Endodermal cell (in vitro differentiated cells): ENCODE results near the gene TMEM129. TPM values are rescaled to one million over a fixed set of nuclear protein-coding genes. Genes with fewer than 3 reads are reported as not detected.

Experiments used
- DNase-seq: peaks from one replicate; pipeline ENCODE4 v3.0.0-alpha.2; 2017
- H3K27ac ChIP-seq: 2 replicates; pipeline ENCODE4 v1.5.1; 2013; ENCODE audit warnings: mild to moderate bottlenecking, low read depth, low read length, moderate library complexity
- H3K27me3 ChIP-seq: 2 replicates; pipeline ENCODE4 v1.6.1; 2013; ENCODE audit warnings: mild to moderate bottlenecking, low read length, moderate library complexity; ENCODE audit not compliant: insufficient read depth, control insufficient read depth, poor library complexity, severe bottlenecking
- H3K36me3 ChIP-seq: 2 replicates; pipeline ENCODE4 v1.7.0; 2013; ENCODE audit warnings: mild to moderate bottlenecking, low read length, moderate library complexity; ENCODE audit not compliant: control insufficient read depth, insufficient read depth
- H3K4me1 ChIP-seq: one replicate; pipeline ENCODE4 v1.7.0; 2013; ENCODE audit warnings: low read length; ENCODE audit not compliant: control insufficient read depth, insufficient read depth
- H3K4me3 ChIP-seq: 2 replicates; pipeline ENCODE4 v1.5.1; 2013; ENCODE audit warnings: mild to moderate bottlenecking, low read length, moderate library complexity
- H3K9ac ChIP-seq: 2 replicates; pipeline ENCODE4 v1.6.1; 2013; ENCODE audit warnings: mild to moderate bottlenecking, low read length, moderate library complexity; ENCODE audit not compliant: poor library complexity, severe bottlenecking; ENCODE audit errors: extremely low read depth
- H3K9me3 ChIP-seq: 2 replicates; pipeline ENCODE4 v1.6.1; 2013; ENCODE audit warnings: mild to moderate bottlenecking, low read length, moderate library complexity; ENCODE audit not compliant: control insufficient read depth
- H3K27ac Mint-ChIP-seq: 2 replicates; pipeline ENCODE4 v1.8.0; 2020; ENCODE audit warnings: mixed read lengths
- H3K27me3 Mint-ChIP-seq: 2 replicates; pipeline ENCODE4 v1.8.0; 2021; ENCODE audit warnings: mild to moderate bottlenecking, mixed read lengths; ENCODE audit not compliant: insufficient read depth
- H3K36me3 Mint-ChIP-seq: 2 replicates; pipeline ENCODE4 v1.8.0; 2020; ENCODE audit warnings: low read depth, mixed read lengths
- H3K4me1 Mint-ChIP-seq: 2 replicates; pipeline ENCODE4 v1.8.0; 2020; ENCODE audit warnings: mixed read lengths
- H3K4me3 Mint-ChIP-seq: 2 replicates; pipeline ENCODE4 v1.8.0; 2020; ENCODE audit warnings: mild to moderate bottlenecking, moderate library complexity, mixed read lengths
- H3K9me3 Mint-ChIP-seq: 2 replicates; pipeline ENCODE4 v1.8.0; 2020; ENCODE audit warnings: mild to moderate bottlenecking, mixed read lengths
- WGBS, 2 experiments: methylation state at CpG; one replicate each; pipeline versions ENCODE4 v1.1.5 to v1.1.7; 2013; ENCODE audit warnings: missing lambda C conversion rate in 2 of 2, mixed read lengths in 1 of 2; ENCODE audit not compliant: insufficient coverage in 1 of 2, insufficient read length in 1 of 2; 5-methylcytosine and 5-hydroxymethylcytosine counted together
- total RNA-seq, 2 donors: library from RNA; stranded (reverse); fragmentation: NEBNext Ultra II Directional in 1 of 2; extraction: Animal tissue kit (Norgen Biotek cat#: 25700) in 1 of 2; gene quantifications; 2 replicates in 1 of 2; 3 replicates in 1 of 2; pipeline ENCODE4 v1.2.1, GENCODE V29; 2021
- TF ChIP-seq, protein P1 (sequence below): fragments of 200-600 bp; sonication (generic); conservative IDR thresholded peaks from 2 replicates; pipeline ENCODE4 v1.5.0; 2021; ENCODE audit warnings: antibody characterized with exemption, mild to moderate bottlenecking

The TMEM129 gene
- total RNA-seq, 2 donors from 2014 or later, result 33.6 to 41.7 TPM

DNA sequence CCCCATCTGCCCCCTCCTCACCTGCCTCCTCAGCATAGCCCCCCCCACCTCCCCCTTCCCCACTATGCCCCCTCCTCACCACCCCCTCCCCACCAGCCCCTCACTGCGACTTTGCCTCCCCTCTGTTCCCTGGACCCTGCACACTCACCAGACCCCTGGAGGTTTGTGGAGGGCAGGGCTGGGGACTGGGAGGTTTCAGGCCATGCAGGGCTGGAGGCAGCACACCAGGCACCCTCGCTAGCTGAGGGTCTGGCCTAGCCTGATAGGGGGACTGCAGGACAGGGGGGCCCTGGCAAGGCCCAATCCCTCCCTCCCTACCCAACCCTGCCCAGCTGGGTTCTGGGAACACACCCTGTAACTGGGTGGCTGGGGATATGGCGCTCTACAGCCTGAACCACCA is 28.2 kb upstream of the TMEM129 start:
- Histone ChIP-seq H3K4me3 (no peak overlapping the region), H3K4me1 (no peaks in the 10 kb centered on the region), H3K27me3 (no peaks in the 10 kb centered on the region), H3K9me3 (no peaks in the 10 kb centered on the region), H3K27ac (no peak overlapping the region), H3K36me3 (peaks cover 6% of the 10 kb centered on the region), H3K9ac (no peak overlapping the region)
- peak; percentile 68 for DNase-seq
- Mint-ChIP-seq H3K27me3 (no peaks in the 10 kb centered on the region), H3K9me3 (no peaks in the 10 kb centered on the region), H3K4me1 (no peaks in the 10 kb centered on the region), H3K27ac (no peak overlapping the region), H3K4me3 (no peak overlapping the region), H3K36me3 (peaks cover 8% of the 10 kb centered on the region)
- WGBS, 2 experiments, result 71 to 83% methylated on average over 1 to 2 of the region's 3 CpGs
- TF ChIP-seq, protein P1, sequence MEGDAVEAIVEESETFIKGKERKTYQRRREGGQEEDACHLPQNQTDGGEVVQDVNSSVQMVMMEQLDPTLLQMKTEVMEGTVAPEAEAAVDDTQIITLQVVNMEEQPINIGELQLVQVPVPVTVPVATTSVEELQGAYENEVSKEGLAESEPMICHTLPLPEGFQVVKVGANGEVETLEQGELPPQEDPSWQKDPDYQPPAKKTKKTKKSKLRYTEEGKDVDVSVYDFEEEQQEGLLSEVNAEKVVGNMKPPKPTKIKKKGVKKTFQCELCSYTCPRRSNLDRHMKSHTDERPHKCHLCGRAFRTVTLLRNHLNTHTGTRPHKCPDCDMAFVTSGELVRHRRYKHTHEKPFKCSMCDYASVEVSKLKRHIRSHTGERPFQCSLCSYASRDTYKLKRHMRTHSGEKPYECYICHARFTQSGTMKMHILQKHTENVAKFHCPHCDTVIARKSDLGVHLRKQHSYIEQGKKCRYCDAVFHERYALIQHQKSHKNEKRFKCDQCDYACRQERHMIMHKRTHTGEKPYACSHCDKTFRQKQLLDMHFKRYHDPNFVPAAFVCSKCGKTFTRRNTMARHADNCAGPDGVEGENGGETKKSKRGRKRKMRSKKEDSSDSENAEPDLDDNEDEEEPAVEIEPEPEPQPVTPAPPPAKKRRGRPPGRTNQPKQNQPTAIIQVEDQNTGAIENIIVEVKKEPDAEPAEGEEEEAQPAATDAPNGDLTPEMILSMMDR, result no peak

- peak; percentile 94 for DNase-seq
- Mint-ChIP-seq H3K4me3 (no peak overlapping the region), H3K4me1 (no peaks in the 10 kb centered on the region), H3K36me3 (peaks cover 15% of the 10 kb centered on the region), H3K9me3 (no peaks in the 10 kb centered on the region), H3K27ac (no peak overlapping the region), H3K27me3 (no peaks in the 10 kb centered on the region)
- H3K36me3 ChIP-seq, result peaks cover 6% of the 10 kb centered on the region
- no peaks in the 10 kb centered on the region for H3K27me3 ChIP-seq
- H3K4me1 ChIP-seq, result no peaks in the 10 kb centered on the region
- H3K9me3 ChIP-seq, result no peaks in the 10 kb centered on the region
- no peak overlapping the region for H3K27ac ChIP-seq
- TF ChIP-seq, protein P1, result peak; percentile 99
- no peak overlapping the region for H3K4me3 ChIP-seq
- WGBS, 2 experiments, result 18 to 21% methylated on average over 13 to 28 of the region's 29 CpGs
- no peak overlapping the region for H3K9ac ChIP-seq
Observed at GRCh38 chr4:1748465-1748995, 27.4 kb upstream of the TMEM129 start.

GRCh38 chr4:1747603-1747967 is 26.5 kb upstream of the TMEM129 start:
- H3K4me1 Mint-ChIP-seq, result no peaks in the 10 kb centered on the region
- Histone ChIP-seq H3K4me3 (no peak overlapping the region), H3K36me3 (peaks cover 7% of the 10 kb centered on the region), H3K27me3 (no peaks in the 10 kb centered on the region), H3K9ac (no peak overlapping the region), H3K27ac (no peak overlapping the region), H3K9me3 (no peaks in the 10 kb centered on the region), H3K4me1 (no peaks in the 10 kb centered on the region)
- TF ChIP-seq, protein P1, result no peak
- H3K4me3 Mint-ChIP-seq, result no peak overlapping the region
- WGBS, 2 experiments, result 93 to 97% methylated on average over 10 to 16 of the region's 16 CpGs
- no peaks in the 10 kb centered on the region for H3K27me3 Mint-ChIP-seq
- H3K27ac Mint-ChIP-seq, result no peak overlapping the region
- no peaks in the 10 kb centered on the region for H3K9me3 Mint-ChIP-seq
- peaks cover 17% of the 10 kb centered on the region for H3K36me3 Mint-ChIP-seq
- no peak for DNase-seq
